GM13976 (cell line): ENCODE data around the gene PFN4.

Experiments
- DNase-seq: peaks from one replicate; pipeline ENCODE4 v3.0.0; 2012; ENCODE audit warnings: low spot score
- CTCF ChIP-seq: IDR thresholded peaks from 2 replicates; pipeline ENCODE4 v1.5.1; 2012; ENCODE audit warnings: borderline replicate concordance, mild to moderate bottlenecking; ENCODE audit not compliant: insufficient read depth; ENCODE audit errors: extremely low read depth, missing control alignments, control extremely low read depth
- in situ Hi-C: fragments of 300-500 bp; cut with MboI; formaldehyde crosslinking; loops from one replicate; pipeline ENCODE4 v1.12.0; 2022; ENCODE audit warnings: low sequenced_read_pairs, mixed read lengths, inconsistent platforms; ENCODE audit not compliant: unreplicated experiment

The PFN4 gene

GRCh38 chr2:24132543-24132942 lies 9.4 kb upstream of the PFN4 start:
- in situ Hi-C loops = no loop called here
- no peak for TF ChIP-seq CTCF
- DNase-seq = no peak

- in situ Hi-C loops = no loop called here
- TF ChIP-seq CTCF = no peak
- DNase-seq = no peak
These were observed 2.8 kb upstream of the PFN4 start for GRCh38 chr2:24125956-24126355.

- no peak for DNase-seq
- in situ Hi-C loops = loop anchor here (25.0 kb wide), 1 partner anchor 263 kb away; no protein-coding TSS in a partner anchor
- no peak for TF ChIP-seq CTCF
These were observed 917 bp upstream of the PFN4 start for GRCh38 chr2:24123922-24124580.

GRCh38 chr2:24122366-24123194 lies 554 bp downstream of the PFN4 start:
- no peak for DNase-seq
- TF ChIP-seq CTCF = no peak
- in situ Hi-C loops = loop anchor here (25.0 kb wide), 1 partner anchor 265 kb away; no protein-coding TSS in a partner anchor

- DNase-seq = no peak
- in situ Hi-C loops = loop anchor here (25.0 kb wide), 1 partner anchor 266 kb away; no protein-coding TSS in a partner anchor
These were observed 1.7 kb downstream of the PFN4 start for GRCh38 chr2:24121469-24121868.

More at GRCh38 chr2:24121469-24121868, 1.7 kb downstream of the PFN4 start:
- TF ChIP-seq CTCF = no peak
